Endodermal cell (in vitro differentiated cells): ENCODE data around the gene IFIH1. TPM values are rescaled to one million over a fixed set of nuclear protein-coding genes. Genes with fewer than 3 reads are reported as not detected.

Experiments used
- DNase-seq: peaks from one replicate; pipeline ENCODE4 v3.0.0-alpha.2; 2017
- H3K27ac ChIP-seq: 2 replicates; pipeline ENCODE4 v1.5.1; 2013; ENCODE audit warnings: mild to moderate bottlenecking, low read depth, low read length, moderate library complexity
- H3K27me3 ChIP-seq: 2 replicates; pipeline ENCODE4 v1.6.1; 2013; ENCODE audit warnings: mild to moderate bottlenecking, low read length, moderate library complexity; ENCODE audit not compliant: insufficient read depth, control insufficient read depth, poor library complexity, severe bottlenecking
- H3K36me3 ChIP-seq: 2 replicates; pipeline ENCODE4 v1.7.0; 2013; ENCODE audit warnings: mild to moderate bottlenecking, low read length, moderate library complexity; ENCODE audit not compliant: control insufficient read depth, insufficient read depth
- H3K4me1 ChIP-seq: one replicate; pipeline ENCODE4 v1.7.0; 2013; ENCODE audit warnings: low read length; ENCODE audit not compliant: control insufficient read depth, insufficient read depth
- H3K4me3 ChIP-seq: 2 replicates; pipeline ENCODE4 v1.5.1; 2013; ENCODE audit warnings: mild to moderate bottlenecking, low read length, moderate library complexity
- H3K9ac ChIP-seq: 2 replicates; pipeline ENCODE4 v1.6.1; 2013; ENCODE audit warnings: mild to moderate bottlenecking, low read length, moderate library complexity; ENCODE audit not compliant: poor library complexity, severe bottlenecking; ENCODE audit errors: extremely low read depth
- H3K9me3 ChIP-seq: 2 replicates; pipeline ENCODE4 v1.6.1; 2013; ENCODE audit warnings: mild to moderate bottlenecking, low read length, moderate library complexity; ENCODE audit not compliant: control insufficient read depth
- H3K27ac Mint-ChIP-seq: 2 replicates; pipeline ENCODE4 v1.8.0; 2020; ENCODE audit warnings: mixed read lengths
- H3K27me3 Mint-ChIP-seq: 2 replicates; pipeline ENCODE4 v1.8.0; 2021; ENCODE audit warnings: mild to moderate bottlenecking, mixed read lengths; ENCODE audit not compliant: insufficient read depth
- H3K36me3 Mint-ChIP-seq: 2 replicates; pipeline ENCODE4 v1.8.0; 2020; ENCODE audit warnings: low read depth, mixed read lengths
- H3K4me1 Mint-ChIP-seq: 2 replicates; pipeline ENCODE4 v1.8.0; 2020; ENCODE audit warnings: mixed read lengths
- H3K4me3 Mint-ChIP-seq: 2 replicates; pipeline ENCODE4 v1.8.0; 2020; ENCODE audit warnings: mild to moderate bottlenecking, moderate library complexity, mixed read lengths
- H3K9me3 Mint-ChIP-seq: 2 replicates; pipeline ENCODE4 v1.8.0; 2020; ENCODE audit warnings: mild to moderate bottlenecking, mixed read lengths
- CTCF ChIP-seq: fragments of 200-600 bp; sonication (generic); conservative IDR thresholded peaks from 2 replicates; pipeline ENCODE4 v1.5.0; 2021; ENCODE audit warnings: antibody characterized with exemption, mild to moderate bottlenecking
- WGBS, 2 experiments: methylation state at CpG; one replicate each; pipeline versions ENCODE4 v1.1.5 to v1.1.7; 2013; ENCODE audit warnings: missing lambda C conversion rate in 2 of 2, mixed read lengths in 1 of 2; ENCODE audit not compliant: insufficient coverage in 1 of 2, insufficient read length in 1 of 2; 5-methylcytosine and 5-hydroxymethylcytosine counted together
- total RNA-seq, 2 donors: library from RNA; stranded (reverse); fragmentation: NEBNext Ultra II Directional in 1 of 2; extraction: Animal tissue kit (Norgen Biotek cat#: 25700) in 1 of 2; gene quantifications; 2 replicates in 1 of 2; 3 replicates in 1 of 2; pipeline ENCODE4 v1.2.1, GENCODE V29; 2021

IFIH1 gene
- total RNA-seq, 2 donors from 2014 or later, result 0.13 to 0.15 TPM

DNA sequence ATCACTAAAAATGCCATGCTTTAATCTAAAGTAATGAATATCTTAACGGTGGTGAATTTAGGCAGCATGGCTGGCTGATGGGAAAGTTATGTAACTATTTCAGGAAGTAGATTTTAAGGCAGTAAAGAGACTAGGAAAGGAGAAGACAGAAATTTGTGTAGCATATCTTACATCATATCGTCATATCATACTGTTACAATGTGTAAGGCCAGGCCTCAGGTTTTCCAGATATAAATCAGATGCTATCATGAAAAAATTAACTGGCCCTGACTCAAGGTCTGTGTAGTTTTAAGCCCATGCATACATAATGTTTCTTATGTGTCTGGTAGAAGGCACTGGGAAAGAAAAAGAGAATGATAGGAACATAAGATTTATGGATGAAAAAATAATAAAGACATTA, 66.3 kb downstream of the IFIH1 start:
- Mint-ChIP-seq H3K4me1 (no peaks in the 10 kb centered on the region), H3K9me3 (no peaks in the 10 kb centered on the region), H3K36me3 (no peaks in the 10 kb centered on the region), H3K27ac (no peak overlapping the region), H3K27me3 (no peaks in the 10 kb centered on the region), H3K4me3 (no peak overlapping the region)
- Histone ChIP-seq H3K36me3 (no peaks in the 10 kb centered on the region), H3K27me3 (no peaks in the 10 kb centered on the region), H3K4me3 (no peak overlapping the region), H3K9me3 (no peaks in the 10 kb centered on the region), H3K4me1 (no peaks in the 10 kb centered on the region), H3K9ac (no peak overlapping the region), H3K27ac (no peak overlapping the region)
- WGBS, 2 experiments, result 97% methylated on average over 2 of the region's 2 CpGs; no CpG with 5 or more reads in 1 of the 2 experiments
- TF ChIP-seq CTCF, result no peak
- no peak for DNase-seq

DNA sequence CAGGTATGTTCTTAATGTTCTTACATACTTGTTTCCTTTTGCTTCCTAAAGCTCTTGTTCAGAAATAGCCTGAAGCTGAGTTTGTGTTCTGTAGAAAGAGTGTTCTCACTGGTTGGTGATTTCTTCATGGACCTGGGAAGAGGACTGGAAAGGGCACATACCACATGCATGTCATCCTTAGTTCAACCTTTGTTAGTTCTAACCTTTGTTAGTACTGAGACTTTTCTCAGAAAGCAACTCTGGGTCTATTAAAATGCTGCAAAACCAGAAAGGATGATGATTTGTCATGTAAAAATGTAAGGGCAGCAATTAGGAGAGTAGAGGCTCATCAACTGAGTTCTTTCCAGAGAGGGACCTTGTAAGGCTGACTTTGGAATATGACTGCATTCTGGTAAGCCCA, 72.7 kb downstream of the IFIH1 start:
- H3K4me3 Mint-ChIP-seq, result no peak overlapping the region
- H3K27ac ChIP-seq, result no peak overlapping the region
- no peaks in the 10 kb centered on the region for H3K9me3 ChIP-seq
- H3K27me3 Mint-ChIP-seq, result no peaks in the 10 kb centered on the region
- DNase-seq, result no peak
- no peaks in the 10 kb centered on the region for H3K4me1 ChIP-seq
- no peak for TF ChIP-seq CTCF
- no peaks in the 10 kb centered on the region for H3K27me3 ChIP-seq
- no peaks in the 10 kb centered on the region for H3K36me3 Mint-ChIP-seq
- H3K4me1 Mint-ChIP-seq, result no peaks in the 10 kb centered on the region
- H3K36me3 ChIP-seq, result no peaks in the 10 kb centered on the region
- H3K9ac ChIP-seq, result no peak overlapping the region
- no peak overlapping the region for H3K4me3 ChIP-seq
- no peaks in the 10 kb centered on the region for H3K9me3 Mint-ChIP-seq
- no peak overlapping the region for H3K27ac Mint-ChIP-seq

DNA sequence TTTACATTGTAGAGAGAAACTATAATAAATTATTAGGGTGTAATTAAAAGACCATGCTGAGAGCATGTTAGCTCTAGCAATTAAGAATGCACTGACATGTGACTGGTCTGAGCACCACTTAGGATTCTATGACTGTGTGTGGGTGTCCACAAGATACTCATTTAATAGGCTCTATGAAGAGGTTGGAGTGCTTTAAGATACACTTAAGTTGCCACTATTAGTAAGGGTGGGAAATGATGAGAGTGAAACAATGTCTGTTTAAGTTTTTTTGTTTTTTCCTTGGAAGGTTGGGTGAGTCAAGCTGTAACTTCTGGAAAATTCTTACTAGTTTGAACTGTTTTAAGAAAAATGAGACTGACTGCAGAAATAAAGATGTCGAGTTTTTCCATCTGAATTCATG, 73.4 kb downstream of the IFIH1 start:
- Histone ChIP-seq H3K9ac (no peak overlapping the region), H3K36me3 (no peaks in the 10 kb centered on the region), H3K9me3 (no peaks in the 10 kb centered on the region), H3K4me3 (no peak overlapping the region), H3K4me1 (no peaks in the 10 kb centered on the region), H3K27me3 (no peaks in the 10 kb centered on the region), H3K27ac (no peak overlapping the region)
- Mint-ChIP-seq H3K27ac (no peak overlapping the region), H3K9me3 (no peaks in the 10 kb centered on the region), H3K4me1 (no peaks in the 10 kb centered on the region), H3K36me3 (no peaks in the 10 kb centered on the region), H3K27me3 (no peaks in the 10 kb centered on the region), H3K4me3 (no peak overlapping the region)
- 87 to 100% methylated on average over 1 of the region's 1 CpG for WGBS, 2 experiments
- no peak for TF ChIP-seq CTCF
- no peak for DNase-seq
